ENCODE data around the gene SHMT2.
A peak's percentile ranks its signal among the peaks of the same experiment; 100 is the strongest.

The SHMT2 gene

DNA sequence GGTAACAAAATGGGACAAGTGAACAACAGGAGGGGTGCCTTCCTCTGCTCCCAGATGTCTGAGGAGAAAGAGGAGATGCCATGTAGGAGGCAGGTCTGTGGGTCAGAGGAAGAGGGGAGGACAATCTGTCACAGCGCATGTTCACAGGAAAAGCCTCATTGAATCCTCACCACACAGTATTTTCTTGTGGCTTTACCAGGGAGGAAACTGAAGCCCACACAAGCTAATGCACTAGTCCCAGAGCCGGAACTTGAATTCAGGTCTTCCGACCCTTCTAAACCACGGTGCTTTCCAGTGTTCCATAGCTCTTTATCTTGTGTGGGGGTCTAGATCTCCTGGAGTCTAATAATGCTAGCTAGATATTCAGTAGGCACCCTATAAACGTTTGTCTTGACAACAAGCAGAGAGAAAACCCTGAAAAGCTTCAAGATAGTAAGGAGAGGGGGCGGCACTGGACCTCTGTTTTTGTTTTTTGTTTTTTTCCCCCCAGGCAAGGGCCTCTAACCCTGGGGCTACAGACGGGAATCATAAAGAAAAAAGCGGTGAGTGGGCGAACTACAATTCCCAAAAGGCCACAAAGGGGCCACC, 371 bp upstream of the SHMT2 start:
- DNase-seq = peak; percentile 64

DNA sequence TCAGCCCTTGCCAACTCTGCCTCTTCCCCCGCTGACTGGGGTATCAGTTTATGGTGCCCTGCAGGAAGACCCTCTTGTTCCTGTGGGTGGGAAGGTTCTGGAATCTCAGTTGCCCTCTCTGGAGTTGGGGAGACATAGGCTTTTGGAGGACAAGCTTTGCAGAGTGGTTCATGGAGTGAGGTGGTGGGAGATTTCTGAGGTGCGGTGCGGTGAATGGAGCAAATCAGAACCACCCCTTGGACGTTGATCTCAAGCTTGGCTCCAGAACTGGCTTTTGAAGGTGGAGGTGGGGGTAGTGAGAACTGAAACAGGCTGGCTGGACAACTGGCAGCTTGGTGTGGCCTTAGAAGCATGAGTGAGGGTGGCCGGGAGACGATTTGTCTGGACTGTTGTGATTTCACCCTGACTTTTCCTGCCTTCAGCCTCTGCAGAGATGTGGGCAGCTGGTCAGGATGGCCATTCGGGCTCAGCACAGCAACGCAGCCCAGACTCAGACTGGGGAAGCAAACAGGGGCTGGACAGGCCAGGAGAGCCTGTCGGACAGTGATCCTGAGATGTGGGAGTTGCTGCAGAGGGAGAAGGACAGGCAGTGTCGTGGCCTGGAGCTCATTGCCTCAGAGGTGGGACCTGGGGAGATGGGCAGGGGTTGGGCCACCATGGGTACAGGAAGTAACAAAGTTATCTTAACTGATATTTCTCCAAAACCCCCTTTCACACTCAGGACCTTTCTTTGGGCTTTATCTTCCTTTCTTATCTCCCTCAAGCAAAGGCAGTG, 1.1 kb downstream of the SHMT2 start:
- DNase-seq = no peak

DNA sequence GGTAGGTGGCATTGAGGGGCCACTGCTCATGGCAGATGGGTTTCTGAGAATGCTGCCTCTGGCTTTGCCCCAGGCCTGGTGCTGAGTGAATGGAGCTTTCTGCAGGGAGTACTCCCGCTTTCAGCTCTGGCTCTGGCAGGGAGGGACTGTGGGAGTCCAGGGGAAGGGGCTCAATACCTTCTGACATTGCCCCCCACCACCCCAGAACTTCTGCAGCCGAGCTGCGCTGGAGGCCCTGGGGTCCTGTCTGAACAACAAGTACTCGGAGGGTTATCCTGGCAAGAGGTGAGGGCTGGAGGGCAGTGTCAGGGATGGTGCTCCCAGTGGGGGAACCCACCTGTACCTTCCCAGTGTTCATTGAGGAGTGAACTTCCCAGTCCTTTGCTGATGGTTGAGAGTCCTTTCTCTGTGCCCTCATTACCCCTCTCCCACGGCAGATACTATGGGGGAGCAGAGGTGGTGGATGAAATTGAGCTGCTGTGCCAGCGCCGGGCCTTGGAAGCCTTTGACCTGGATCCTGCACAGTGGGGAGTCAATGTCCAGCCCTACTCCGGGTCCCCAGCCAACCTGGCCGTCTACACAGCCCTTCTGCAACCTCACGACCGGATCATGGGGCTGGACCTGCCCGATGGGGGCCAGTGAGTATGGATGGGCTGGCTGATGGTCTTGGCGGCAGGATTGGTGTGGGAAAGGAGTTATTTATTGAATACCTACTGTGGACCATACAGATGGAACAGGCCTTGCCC, 1.9 kb downstream of the SHMT2 start:
- DNase-seq = no peak

DNA sequence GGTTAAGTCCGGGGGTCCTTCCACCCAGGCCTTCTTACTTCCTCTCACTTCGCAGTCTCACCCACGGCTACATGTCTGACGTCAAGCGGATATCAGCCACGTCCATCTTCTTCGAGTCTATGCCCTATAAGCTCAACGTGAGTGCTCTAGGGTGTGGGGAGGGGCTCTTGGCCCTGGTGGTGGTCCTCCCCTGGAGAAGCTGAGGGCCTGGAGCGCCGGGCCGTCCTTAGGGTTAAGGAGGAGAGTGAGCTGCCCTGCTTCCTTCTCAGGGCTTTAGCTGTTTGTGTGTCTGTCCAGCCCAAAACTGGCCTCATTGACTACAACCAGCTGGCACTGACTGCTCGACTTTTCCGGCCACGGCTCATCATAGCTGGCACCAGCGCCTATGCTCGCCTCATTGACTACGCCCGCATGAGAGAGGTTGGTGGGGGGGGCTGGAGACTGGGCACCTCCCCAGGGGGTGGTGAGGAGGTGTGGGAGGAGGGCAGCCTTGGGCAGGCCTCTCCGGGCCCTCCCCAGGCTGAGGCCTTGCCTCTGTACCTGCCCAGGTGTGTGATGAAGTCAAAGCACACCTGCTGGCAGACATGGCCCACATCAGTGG, 2.7 kb downstream of the SHMT2 start:
- no peak for DNase-seq

DNA sequence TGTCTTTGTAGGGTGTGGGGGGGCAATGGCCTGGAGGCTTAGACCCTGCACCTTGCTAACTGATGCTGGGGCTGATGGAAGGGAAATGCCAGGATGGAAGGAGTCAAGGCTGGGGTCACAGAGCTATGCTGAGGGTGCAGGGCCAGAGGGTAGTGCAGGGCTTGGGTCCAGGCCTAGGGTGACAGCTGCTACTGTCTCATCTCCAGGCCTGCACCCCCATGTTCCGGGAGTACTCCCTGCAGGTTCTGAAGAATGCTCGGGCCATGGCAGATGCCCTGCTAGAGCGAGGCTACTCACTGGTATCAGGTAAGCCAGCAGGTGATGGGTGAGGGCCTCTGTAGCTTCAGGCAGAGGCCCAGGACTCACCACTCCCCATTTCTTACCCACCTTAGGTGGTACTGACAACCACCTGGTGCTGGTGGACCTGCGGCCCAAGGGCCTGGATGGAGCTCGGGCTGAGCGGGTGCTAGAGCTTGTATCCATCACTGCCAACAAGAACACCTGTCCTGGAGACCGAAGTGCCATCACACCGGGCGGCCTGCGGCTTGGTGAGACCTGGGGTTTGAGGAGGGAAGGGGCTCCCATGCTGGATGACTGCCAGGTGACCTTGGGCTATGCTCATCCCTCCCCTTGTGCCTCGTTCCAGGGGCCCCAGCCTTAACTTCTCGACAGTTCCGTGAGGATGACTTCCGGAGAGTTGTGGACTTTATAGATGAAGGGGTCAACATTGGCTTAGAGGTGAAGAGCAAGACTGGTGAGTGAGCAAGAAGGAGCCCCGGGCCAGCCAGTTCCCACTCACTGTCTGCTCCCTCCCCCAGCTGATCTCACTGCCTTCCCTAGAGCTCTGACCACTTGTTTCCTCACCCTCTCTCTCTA, 4.1 kb downstream of the SHMT2 start:
- DNase-seq = no peak

DNA sequence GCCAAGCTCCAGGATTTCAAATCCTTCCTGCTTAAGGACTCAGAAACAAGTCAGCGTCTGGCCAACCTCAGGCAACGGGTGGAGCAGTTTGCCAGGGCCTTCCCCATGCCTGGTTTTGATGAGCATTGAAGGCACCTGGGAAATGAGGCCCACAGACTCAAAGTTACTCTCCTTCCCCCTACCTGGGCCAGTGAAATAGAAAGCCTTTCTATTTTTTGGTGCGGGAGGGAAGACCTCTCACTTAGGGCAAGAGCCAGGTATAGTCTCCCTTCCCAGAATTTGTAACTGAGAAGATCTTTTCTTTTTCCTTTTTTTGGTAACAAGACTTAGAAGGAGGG, 4.7 kb downstream of the SHMT2 start:
- no peak for DNase-seq

DNA sequence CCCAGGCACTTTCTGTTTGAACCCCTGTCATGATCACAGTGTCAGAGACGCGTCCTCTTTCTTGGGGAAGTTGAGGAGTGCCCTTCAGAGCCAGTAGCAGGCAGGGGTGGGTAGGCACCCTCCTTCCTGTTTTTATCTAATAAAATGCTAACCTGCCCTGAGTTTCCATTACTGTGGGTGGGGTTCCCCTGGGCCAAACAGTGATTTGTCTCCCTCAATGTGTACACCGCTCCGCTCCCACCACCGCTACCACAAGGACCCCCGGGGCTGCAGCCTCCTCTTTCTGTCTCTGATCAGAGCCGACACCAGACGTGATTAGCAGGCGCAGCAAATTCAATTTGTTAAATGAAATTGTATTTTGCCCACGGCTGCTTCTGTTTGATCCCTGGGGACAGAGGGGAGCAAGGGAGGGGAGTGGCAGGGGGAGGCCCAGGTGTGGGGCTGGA, 5.1 kb downstream of the SHMT2 start:
- no peak for DNase-seq

DNA sequence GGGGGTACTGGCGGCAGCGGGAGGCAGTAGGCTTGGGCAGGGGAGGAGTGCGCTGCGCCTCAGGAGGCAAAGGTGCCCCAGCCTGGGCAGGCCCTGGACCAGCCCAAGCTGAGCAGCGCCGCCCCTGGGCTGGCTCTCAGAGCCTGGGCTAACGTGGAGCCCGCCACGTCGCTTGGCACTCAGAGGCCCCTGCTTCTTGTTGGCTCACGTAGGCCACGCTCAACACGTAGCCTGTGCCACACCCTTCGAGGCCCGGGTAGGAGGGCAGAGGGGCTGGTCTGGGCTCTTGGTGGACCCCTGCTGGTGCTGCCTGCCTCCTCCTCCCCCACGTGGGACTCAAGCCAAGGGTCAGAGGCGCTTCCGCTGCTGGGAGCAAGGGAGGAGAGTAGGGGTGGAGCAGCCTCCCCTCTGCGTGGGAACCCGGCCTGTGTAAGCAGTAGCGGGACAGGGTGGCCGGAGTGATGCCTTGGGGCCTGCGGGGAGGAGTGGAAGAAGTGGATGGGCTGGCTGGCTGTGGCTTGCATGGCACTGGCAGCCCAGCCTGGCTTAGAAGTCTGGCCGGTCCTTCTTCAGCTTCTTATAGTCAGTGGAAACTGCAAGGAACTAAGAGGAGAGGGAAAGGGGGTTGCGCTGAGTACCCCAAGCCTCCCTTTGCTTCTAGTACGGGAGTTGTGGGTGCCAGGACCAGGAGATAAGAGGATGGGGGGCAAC, 5.7 kb downstream of the SHMT2 start:
- DNase-seq = no peak

DNA sequence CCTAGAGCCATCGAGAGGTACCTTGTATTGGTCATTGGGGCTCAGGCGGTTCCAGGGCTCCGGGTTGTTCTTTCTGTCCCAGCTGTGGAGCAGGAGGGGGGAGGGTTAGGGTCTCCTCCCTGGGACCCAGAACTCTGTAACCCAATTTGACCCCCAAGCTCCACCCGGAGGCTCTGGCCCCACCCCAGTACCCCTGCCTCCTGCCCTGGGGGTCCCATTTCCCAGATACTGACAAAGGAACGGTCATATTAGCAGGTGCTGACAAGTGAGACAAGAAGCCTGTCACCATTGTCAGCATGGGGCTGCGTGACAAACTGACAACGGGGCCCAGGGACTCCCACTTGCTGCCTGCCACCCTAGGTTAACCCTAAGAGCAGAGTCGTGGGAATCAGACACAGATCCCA, 6.2 kb downstream of the SHMT2 start:
- DNase-seq = no peak

DNA sequence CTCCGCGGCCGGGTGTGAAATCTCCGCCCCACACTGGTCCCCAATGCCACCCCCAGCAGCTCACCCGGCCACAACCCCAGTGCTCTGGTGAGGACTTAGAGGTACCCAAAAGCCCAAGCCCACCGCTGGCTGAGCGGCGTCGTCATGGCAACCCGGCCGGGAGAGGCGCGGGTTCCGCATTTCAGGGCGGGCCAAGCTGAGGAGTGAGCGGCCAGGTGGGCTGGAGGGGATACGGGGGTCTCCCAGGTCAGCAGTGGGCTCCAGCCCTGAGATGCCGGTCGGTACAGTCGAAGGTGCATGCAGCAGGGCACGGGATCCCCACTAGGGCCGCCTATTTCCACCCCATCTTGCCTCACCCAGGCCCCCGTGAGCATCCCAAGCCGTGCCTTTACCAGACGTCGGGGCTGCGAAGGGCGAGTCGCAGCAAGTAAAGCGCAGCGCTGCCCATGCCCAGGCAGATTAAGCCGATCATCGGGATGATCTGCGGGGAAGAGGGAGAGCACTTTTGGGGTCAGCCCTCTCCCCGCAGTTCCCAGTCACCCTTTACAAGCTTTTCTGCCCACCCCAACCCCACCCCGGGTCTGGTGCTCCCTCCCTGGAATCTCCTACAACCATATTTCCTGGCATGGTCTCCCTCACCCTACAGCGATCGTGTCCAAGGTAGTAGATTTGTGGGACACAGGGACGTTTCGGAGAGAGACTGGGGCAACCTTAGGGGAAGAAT, 6.9 kb downstream of the SHMT2 start:
- DNase-seq = no peak

DNA sequence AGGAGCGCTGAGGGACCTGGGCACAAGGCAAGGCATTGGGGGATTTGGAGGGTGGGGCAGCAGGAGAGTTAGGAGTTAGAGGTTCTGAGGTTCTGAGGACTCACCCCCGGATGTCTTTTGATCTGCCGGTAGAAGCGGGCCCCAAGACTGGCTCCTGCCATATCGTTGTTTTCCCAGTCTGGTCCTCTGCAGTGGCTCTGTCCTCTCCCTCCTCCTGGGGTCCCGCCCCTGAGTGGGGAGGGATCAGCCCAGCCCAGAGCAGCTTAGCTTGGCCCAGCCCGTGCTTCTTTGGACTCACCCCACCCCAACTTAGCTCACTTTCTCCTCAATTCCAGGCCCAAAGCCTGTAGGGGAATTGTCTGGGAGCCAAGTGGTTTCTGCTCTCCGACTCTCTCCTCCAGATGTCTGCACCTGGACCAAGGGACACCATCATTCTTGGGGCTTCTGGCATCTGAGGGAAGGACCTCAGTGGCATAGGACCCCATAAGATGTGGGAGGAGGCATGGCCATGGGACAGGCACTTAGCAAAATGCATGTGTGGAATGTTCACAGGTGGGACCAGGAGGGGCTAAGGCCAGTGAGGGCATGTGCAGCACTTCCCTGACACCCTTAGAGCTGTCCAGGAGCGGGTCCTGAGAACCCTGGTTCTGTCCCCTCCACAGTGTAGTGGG, 7.5 kb downstream of the SHMT2 start:
- no peak for DNase-seq

DNA sequence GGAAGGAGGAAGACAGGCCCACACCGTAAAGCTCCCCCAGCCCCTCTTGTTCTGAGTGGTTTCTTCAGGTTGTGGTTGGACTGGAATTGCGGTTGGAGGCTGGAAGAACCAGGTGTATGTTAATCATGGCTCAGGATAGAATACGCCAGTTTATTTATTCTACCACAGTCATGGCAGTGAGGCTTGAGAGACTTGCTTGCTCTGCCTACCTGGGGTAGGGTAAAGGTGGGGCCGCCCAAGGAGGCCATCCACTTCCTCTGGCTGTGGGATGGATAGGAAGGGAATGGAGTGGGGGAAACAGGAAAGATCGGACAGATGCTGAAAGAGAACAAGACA, 8.1 kb downstream of the SHMT2 start:
- no peak for DNase-seq

DNA sequence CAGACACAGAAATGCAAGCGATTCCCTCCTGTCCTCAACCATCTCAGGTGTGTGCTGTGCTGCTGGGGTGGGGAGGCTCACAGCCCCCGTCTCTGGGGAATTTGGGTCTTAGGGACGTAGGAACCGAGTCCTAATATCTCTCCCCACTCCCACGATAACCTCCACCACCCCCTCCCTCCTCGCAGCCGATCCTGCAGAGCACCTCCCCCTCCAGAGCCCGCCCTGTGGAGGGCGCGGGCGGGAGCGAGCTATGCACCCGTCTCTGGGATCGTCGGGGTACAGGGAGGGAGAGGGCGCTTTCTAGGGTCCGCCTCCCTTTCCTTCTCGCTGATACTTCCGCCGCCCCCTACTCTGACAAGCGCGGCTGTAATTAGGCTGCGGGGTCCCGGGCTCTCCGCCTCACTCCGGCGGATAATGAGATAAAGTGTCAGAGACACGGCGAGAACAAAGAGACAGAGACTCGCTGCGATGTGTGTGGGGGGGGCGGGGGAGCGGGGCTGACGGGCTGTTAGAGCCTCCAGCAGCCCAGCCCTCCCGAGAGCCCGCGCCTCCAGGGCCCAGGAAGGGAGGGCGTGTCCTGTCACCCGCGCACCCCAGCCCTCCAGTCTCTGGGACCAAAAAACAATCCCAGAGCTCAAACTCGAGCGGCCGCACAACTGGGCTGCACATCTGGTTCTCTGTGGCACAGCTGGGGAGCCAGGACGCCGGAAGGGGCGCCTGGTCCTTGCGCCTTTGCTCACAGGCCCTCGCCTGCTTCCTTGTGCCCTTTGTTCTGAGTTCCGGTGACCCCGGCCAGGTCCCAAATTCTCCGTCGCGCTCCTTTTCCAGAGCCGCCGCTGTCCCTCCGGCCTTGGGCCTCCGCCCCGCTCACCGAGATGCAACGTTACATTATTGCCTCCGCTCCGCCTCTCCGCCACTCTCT, 8.7 kb downstream of the SHMT2 start:
- DNase-seq = peak; percentile 56

DNA sequence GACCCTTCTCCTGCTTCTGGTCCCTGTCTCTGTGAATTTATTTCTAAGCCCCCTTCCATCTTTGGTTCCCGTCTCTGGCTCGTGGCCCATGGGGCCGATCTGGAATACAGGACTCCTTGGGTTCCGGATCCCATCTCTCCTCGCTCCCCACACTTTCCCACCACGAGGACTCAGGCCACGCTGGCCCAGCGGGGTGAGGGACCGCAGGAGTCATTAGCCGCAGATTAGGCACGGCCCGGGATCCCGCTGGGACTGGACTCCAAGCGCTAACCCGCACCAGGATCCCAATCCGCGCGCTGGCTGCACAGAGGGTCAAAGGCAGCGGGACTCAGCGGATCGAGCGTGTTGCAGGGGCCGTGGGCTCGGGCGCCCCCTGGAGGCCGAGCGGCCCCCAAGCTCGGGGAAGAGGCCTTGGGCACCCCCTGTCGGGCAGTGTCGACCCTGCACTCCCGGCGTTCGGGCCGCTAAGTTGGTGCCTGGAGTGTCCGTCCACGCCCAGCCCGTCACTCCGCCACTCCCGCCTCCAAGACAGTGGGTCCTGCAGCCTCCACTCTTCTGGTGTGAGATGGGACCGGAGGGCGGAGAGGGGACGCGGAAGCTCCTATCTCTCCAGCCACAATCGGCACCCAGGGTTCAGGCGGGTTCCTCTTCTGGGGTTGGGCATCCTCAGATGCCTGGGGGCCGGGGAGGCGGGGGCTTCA, 9.5 kb downstream of the SHMT2 start:
- DNase-seq = peak; percentile 94

DNA sequence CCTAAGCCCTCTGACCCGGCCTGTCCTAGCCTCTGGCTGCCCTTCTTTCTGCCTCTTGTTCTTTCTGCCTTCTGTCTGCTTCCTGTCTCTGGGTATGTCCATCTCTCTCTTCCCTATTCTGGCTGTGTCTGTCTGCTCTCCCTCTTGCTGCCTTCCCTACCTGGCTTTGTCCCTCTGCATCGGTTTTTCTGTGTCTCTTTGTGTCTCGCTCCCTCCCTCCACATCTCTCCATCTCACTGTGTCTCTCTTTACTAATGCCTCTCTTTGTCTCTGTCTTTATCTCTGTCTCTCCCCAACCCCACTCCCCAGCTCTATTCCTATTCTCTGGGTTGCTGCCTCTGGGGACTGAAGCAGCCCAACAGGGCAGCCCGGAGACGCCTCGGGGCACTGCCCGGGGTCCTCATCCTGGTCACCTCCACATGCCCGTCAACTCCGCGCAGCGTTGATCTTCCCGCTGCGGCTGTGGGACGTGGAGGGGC, 10.1 kb downstream of the SHMT2 start:
- peak; percentile 39 for DNase-seq

DNA sequence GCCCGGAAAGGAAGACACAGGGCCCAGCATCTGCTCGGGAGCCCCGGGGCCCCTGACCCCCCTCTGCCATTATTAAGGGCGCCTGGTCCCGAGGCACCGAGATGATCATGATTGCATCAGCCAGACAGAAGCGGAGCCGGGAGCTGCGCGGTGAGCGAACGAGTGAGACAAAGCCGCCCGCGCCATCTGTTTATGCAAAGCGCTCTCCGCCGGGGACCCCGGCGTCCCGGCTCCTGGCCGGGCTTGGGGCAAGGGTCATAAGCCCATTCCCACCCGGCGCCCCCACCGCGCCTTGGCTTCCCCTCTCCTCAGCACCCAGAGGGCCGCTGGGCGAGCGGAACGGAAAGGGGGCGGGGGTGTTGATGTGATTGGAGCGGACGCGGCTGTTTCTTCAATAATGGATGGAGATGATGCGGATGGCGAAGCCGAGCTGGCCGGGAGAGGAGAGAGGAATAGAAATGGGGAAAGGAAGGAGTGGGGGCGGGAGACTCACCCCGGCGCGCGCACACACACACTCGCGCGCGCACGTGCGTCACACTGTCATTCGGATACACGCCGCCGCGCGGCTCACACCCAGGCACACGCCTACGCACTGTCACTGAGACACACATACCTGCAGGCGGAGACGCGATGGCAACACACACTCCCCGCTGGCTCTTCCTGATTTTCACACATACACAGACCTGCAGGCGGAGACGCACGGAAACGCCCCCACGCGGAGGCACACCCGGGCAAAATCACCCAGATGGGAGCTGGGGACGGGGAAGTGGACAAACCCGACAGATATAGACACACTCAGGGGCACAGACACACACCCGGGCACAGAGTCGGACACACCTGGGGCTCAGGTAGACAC, 10.8 kb downstream of the SHMT2 start:
- DNase-seq = peak; percentile 87

DNA sequence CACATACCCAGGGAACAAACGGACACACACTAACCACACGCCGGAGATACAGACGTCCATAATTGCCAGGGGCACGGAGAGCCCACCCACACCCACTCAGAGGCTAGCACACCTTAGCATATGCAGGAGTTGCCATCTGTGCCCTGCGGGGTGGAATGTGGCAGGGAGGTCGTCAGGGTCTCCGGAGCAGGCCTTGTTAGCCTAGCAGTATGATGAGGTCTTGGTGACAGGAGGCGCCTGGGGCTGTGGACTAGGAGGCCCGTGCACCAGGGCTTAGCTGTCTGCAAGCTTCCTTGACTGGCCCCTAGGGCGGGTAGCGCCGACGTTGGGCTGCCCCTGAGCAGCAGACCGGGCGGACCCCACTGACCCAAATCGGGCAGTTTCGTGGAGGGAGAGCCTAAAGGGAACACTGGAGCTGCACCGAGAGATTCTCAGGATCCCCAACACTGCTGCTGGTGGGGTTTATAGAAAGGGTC, 11.5 kb downstream of the SHMT2 start:
- DNase-seq = no peak

Measured in activated CD4-positive, alpha-beta T cell treated with anti-CD3 and anti-CD28 coated beads, Interleukin-2, Interleukin-6, amounts not matched to agents 100 ng/mL and 50 ng/mL, durations not matched to agents 16 hours and 8 hours (primary cell).